GM12878 (cell line): ENCODE data around the gene CLIP3.

Experiments used
- HCFC1 ChIP-seq: fragments of 150-350 bp; IDR thresholded peaks from 2 replicates; pipeline ENCODE4 v1.6.1; 2014; ENCODE audit warnings: low read length
- RAD21 ChIP-seq: IDR thresholded peaks from 2 replicates; pipeline ENCODE4 v1.6.1; 2011; ENCODE audit warnings: mild to moderate bottlenecking, low read depth, low read length, moderate library complexity; ENCODE audit not compliant: insufficient read depth
- SMAD1 ChIP-seq: fragments of 450-650 bp; IDR thresholded peaks from 2 replicates; pipeline ENCODE4 v1.6.1; 2018; ENCODE audit warnings: mild to moderate bottlenecking, low read depth; ENCODE audit not compliant: partially characterized antibody

GRCh38 chr19:35995048-35995993 is 37.4 kb downstream of the CLIP3 start, which contains the start of gene SDHAF1:
- TF ChIP-seq SMAD1 (no peak), RAD21 (no peak), HCFC1 (peak; percentile 67)
